Stimulated activated CD8-positive, alpha-beta memory T cell treated with anti-CD3 and anti-CD28 coated beads, Interleukin-4, amount 100 ng/mL, for 1 hour (primary cell): ENCODE measurements around the gene ETNK1.
"Not testable (repeated sequence)": the region's sequence is repeated elsewhere in the genome, so short reads cannot be mapped to it uniquely, and the experiment has no call there.

Experiments
- DNase-seq, 2 donors: peaks; one replicate each; pipeline ENCODE4 v3.0.0-alpha.2; 2020; ENCODE audit warnings: low read depth in 2 of 2, low spot score in 1 of 2

ETNK1 gene

GRCh38 chr12:22686193-22686592 lies 61.2 kb downstream of the ETNK1 start:
- no peak for DNase-seq

- no peak for DNase-seq
Measured at GRCh38 chr12:22687361-22688076, 62.5 kb downstream of the ETNK1 start.

GRCh38 chr12:22689876-22690275 lies 64.9 kb downstream of the ETNK1 start:
- DNase-seq: no peak

- DNase-seq: no peak
Measured at GRCh38 chr12:22691319-22691718, 66.3 kb downstream of the ETNK1 start.

GRCh38 chr12:22692467-22692866 lies 67.5 kb downstream of the ETNK1 start:
- DNase-seq: not testable (repeated sequence)

GRCh38 chr12:22692964-22693555 lies 68.1 kb downstream of the ETNK1 start:
- DNase-seq: no peak

- no peak for DNase-seq
Measured at GRCh38 chr12:22698576-22698975, 73.6 kb downstream of the ETNK1 start.

GRCh38 chr12:22699705-22700104 lies 74.7 kb downstream of the ETNK1 start:
- DNase-seq: not testable (repeated sequence)

GRCh38 chr12:22700106-22700505 lies 75.1 kb downstream of the ETNK1 start:
- DNase-seq: no peak

GRCh38 chr12:22701216-22701809 lies 76.3 kb downstream of the ETNK1 start:
- not testable (repeated sequence) for DNase-seq

GRCh38 chr12:22702690-22703089 lies 77.7 kb downstream of the ETNK1 start:
- no peak for DNase-seq

GRCh38 chr12:22709292-22709691 lies 84.3 kb downstream of the ETNK1 start:
- no peak for DNase-seq

- no peak for DNase-seq
Measured at GRCh38 chr12:22712083-22712482, 87.1 kb downstream of the ETNK1 start.

GRCh38 chr12:22715254-22715653 lies 90.3 kb downstream of the ETNK1 start:
- DNase-seq: no peak

GRCh38 chr12:22719745-22720144 lies 94.8 kb downstream of the ETNK1 start:
- DNase-seq: no peak

- DNase-seq: no peak
Measured at GRCh38 chr12:22722081-22722480, 97.1 kb downstream of the ETNK1 start.

- no peak for DNase-seq
Measured at GRCh38 chr12:22722779-22723178, 97.8 kb downstream of the ETNK1 start.

- no peak for DNase-seq
Measured at GRCh38 chr12:22728987-22729386, 104.0 kb downstream of the ETNK1 start.

- no peak for DNase-seq
Measured at GRCh38 chr12:22729431-22729956, 104.5 kb downstream of the ETNK1 start.

- DNase-seq: no peak
Measured at GRCh38 chr12:22729957-22730443, 105.0 kb downstream of the ETNK1 start.

GRCh38 chr12:22731236-22731635 lies 106.3 kb downstream of the ETNK1 start:
- no peak for DNase-seq

- no peak for DNase-seq
Measured at GRCh38 chr12:22733756-22734155, 108.8 kb downstream of the ETNK1 start.
